T-helper 1 cell (primary cell): Measurements from ENCODE around the gene IQSEC1.

ENCODE experiments used
- DNase-seq, 5 donors: peaks; one replicate each; pipeline ENCODE4 v3.0.0-alpha.2; 2012 to 2020

The IQSEC1 gene

GRCh38 chr3:13066834-13067233 lies 6.4 kb downstream of the IQSEC1 start:
- no peak for DNase-seq

- no peak for DNase-seq
Measured at GRCh38 chr3:13066236-13066635, 7.0 kb downstream of the IQSEC1 start.

- no peak for DNase-seq
Measured at GRCh38 chr3:13065727-13066126, 7.5 kb downstream of the IQSEC1 start.

- DNase-seq, result no peak
Measured at GRCh38 chr3:13064964-13065363, 8.3 kb downstream of the IQSEC1 start.

- no peak for DNase-seq
Measured at GRCh38 chr3:13064159-13064868, 8.9 kb downstream of the IQSEC1 start.

- DNase-seq, result no peak
Measured at GRCh38 chr3:13063225-13063624, 10.0 kb downstream of the IQSEC1 start.

- no peak for DNase-seq
Measured at GRCh38 chr3:13062647-13063046, 10.6 kb downstream of the IQSEC1 start.

GRCh38 chr3:13060341-13060910 lies 12.8 kb downstream of the IQSEC1 start:
- no peak for DNase-seq

- no peak for DNase-seq
Measured at GRCh38 chr3:13058346-13059120, 14.7 kb downstream of the IQSEC1 start.

- no peak for DNase-seq
Measured at GRCh38 chr3:13057282-13058040, 15.8 kb downstream of the IQSEC1 start.

GRCh38 chr3:13055634-13056033 lies 17.6 kb downstream of the IQSEC1 start:
- no peak for DNase-seq

GRCh38 chr3:13054341-13055285 lies 18.6 kb downstream of the IQSEC1 start:
- DNase-seq, result no peak

- DNase-seq, result no peak
Measured at GRCh38 chr3:13053893-13054292, 19.3 kb downstream of the IQSEC1 start.

GRCh38 chr3:13053420-13053819 lies 19.8 kb downstream of the IQSEC1 start:
- DNase-seq, result no peak

- DNase-seq, result no peak
Measured at GRCh38 chr3:13052191-13052820, 20.9 kb downstream of the IQSEC1 start.

GRCh38 chr3:13051581-13051980 lies 21.6 kb downstream of the IQSEC1 start:
- no peak for DNase-seq

- no peak for DNase-seq
Measured at GRCh38 chr3:13051066-13051465, 22.2 kb downstream of the IQSEC1 start.

- DNase-seq, result no peak
Measured at GRCh38 chr3:13050446-13050845, 22.8 kb downstream of the IQSEC1 start.

GRCh38 chr3:13049400-13049799 lies 23.8 kb downstream of the IQSEC1 start:
- DNase-seq, result no peak

GRCh38 chr3:13047296-13048165 lies 25.7 kb downstream of the IQSEC1 start:
- no peak for DNase-seq
